K562 treated with DMSO at 1 percent for 24 hours (cell line): ENCODE results near the gene SPX. TPM values are rescaled to one million over a fixed set of nuclear protein-coding genes. Genes with fewer than 3 reads are reported as not detected.

Experiments
- total RNA-seq: library from RNA; unstranded; fragments of 300-600 nt; gene quantifications from 2 replicates; pipeline ENCODE4 v1.2.3, GENCODE V29; 2022; ENCODE audit warnings: low read depth; ENCODE audit not compliant: insufficient read depth

Gene SPX
- total RNA-seq, result 0.49 and 0.91 TPM in 2 replicates

GRCh38 chr12:21526053-21526452 is at the start of gene SPX:
Gene SPX, plus strand, starts transcription at chr12:21526296. Its CDS starts 177 bp downstream, at chr12:21526473.

GRCh38 chr12:21501258-21502163 is 24.6 kb upstream of the SPX start, which contains the start of the genes GOLT1B and RECQL:
Gene GOLT1B, plus strand, starts transcription at chr12:21501789. Its CDS starts 135 bp downstream, at chr12:21501924.
Gene RECQL, minus strand, starts transcription at chr12:21501635. Its CDS starts 2,065 bp downstream, at chr12:21499570.

Other genes with a start within 250 kb of the SPX start
- 3.6 and 4.0 TPM in 2 replicates for gene SLCO1A2, start 191.4 kb upstream of the SPX start, total RNA-seq
- not detected in 2 replicates for gene IAPP, start 153.4 kb upstream of the SPX start, total RNA-seq
- 2.9 and 4.0 TPM in 2 replicates for gene PYROXD1, start 88.6 kb upstream of the SPX start, total RNA-seq
- 28.3 and 29.4 TPM in 2 replicates for gene RECQL, start 24.7 kb upstream of the SPX start, total RNA-seq
- 7.7 and 67.5 TPM in 2 replicates for gene GOLT1B, start 24.5 kb upstream of the SPX start, total RNA-seq
- not detected in 2 replicates for gene GYS2, start 78.6 kb downstream of the SPX start, total RNA-seq
- gene LDHB, start 131.5 kb downstream of the SPX start, total RNA-seq, result 448 and 481 TPM in 2 replicates
- 0.43 and 1.2 TPM in 2 replicates for gene KCNJ8, start 248.4 kb downstream of the SPX start, total RNA-seq